ENCODE measurements around the gene RPUSD4.

The RPUSD4 gene

DNA sequence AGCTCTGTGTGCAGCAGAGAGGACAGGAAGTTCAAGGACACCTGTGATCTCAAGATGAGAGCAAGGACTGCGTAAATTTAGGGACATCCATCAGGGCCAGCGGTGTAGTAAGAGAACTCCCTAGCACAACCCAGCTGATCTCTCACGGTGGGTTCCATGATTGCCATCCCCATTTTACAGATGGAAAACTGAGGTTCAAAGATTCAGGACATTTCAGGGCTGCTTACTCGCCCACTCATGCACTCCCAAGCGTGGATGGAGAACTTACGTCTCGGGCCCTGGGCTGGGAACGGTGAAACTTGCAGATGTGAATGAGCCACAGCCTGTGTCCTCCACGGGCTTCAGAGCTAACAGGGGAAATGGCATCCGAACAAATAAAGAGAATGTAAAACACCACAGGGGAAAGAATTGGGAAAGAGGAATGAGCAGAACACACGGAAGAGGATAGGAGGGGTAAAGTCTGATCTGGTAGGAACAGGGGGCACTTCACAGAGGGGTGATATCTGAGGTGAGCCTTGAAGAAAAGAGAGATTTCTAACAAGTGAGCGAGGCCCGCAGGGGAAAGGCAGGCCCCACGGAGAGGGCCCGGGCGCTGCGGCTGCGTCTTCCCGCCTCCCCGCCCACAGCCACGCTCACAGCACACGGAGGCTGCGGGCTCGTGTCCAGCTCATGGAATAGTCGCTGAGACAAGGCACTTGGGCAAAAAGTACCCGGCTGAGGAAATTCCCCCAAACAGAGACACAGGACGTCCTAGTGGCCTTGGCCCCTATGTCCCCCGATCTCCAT, 55.9 kb downstream of the RPUSD4 start:
- FAIRE-seq, result no peak

DNA sequence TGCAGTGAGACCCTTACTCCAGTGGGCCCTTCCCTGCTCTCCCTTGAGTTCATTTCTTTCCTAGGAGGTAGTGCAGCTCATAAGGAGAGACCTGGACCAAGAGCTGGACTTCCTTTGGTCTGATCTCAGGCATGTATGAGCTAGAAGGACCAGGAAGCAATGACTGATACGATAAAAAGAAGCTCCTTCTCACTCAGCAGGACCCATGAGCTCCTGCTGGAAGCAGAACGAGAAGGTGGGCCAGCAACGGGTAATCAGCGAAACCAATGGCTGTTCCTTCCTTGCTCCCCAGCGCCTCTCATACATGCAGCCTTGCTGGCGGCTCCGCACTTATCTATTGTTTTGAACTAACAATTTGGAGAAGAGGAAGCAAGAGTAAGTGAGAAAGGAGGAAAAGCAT, 56.8 kb downstream of the RPUSD4 start:
- no peak for FAIRE-seq

DNA sequence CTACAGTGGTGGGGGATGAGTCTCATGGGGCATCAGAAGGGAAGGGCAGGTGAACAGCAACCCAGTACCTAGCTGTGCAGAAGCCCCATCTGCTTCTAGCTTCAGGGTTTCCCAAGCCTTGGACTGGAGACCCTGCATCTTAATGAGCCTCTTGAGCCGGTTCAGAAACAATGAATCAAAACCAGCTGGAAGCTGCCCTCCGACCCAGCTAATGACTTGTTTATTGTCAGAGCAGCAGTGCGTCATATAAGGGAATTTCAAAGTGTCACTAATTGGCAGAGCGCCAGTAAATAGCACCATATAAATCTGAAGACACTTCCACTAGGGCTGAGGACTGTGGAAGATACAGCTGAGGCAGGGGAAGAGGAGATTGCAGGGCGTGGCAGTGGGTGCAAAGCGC, 57.5 kb downstream of the RPUSD4 start:
- FAIRE-seq, result no peak

DNA sequence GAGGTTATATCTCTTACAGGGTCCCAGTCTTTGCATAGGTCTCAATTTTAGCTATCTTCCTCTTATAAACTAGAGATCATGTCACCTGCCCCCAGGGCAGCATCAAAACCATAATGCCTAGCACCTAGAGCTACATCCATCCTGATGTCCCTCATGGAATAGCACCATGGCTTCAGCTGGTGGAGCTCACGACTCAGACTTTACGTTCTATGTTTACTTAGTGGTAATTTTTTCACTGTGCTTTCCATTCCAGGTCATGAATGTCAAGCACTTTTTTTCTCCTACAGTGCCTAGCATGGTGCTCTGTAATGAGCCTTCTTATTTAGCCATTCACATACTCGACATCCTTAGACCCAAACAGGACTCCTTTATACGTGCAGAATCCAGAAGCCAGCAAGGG, 58.4 kb downstream of the RPUSD4 start:
- no peak for FAIRE-seq

DNA sequence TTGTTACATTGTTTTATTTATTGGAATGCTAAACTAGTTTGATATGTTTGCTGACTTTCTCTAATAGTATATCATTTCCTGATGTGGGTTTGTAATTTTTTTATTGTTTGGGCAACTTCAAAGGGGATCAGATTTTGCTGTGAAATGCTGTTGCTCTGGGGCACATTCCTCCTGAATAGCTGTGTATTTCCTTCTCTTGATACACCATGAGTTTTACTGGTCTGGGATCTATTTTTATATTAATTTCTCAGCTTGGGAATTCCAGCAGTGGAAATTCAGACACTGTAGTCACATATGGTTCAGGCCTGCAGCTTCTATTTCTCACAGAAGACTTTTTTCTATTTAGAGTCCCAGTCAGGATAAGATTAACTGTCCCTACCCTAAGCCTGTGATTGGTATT, 58.9 kb downstream of the RPUSD4 start:
- no peak for FAIRE-seq

DNA sequence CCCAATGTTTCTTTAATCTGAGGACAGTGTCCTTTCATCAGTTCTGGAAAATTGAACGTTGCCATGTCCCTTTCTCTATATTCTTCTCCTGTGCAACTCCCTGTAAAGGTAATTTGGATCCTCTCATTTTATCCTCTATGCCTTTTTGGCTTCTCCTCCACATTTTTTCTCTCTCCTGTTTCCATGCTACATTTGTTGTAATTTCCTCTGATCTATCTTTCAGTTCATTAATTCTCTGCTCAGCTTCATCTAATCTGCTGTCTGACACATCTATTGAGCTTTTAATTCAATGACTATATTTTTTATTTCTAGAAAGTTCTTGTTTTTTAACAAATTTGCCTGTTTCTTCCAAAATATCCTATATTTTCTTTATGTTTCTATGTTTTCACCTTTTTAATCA, 59.3 kb downstream of the RPUSD4 start:
- FAIRE-seq, result no peak
